SH-SY5Y (cell line): Measurements from ENCODE around the gene L3HYPDH.

Experiments
- GATA2 ChIP-seq: IDR thresholded peaks from 2 replicates; pipeline ENCODE4 v1.6.1; 2011; ENCODE audit warnings: mild to moderate bottlenecking, low read depth, low read length
- GATA3 ChIP-seq: IDR thresholded peaks from 2 replicates; pipeline ENCODE4 v1.6.1; 2011; ENCODE audit warnings: low read depth, mild to moderate bottlenecking, low read length, moderate library complexity

- TF ChIP-seq GATA2 (no peak), GATA3 (no peak)
Observed at GRCh38 chr14:59532419-59532818, 48.2 kb upstream of the L3HYPDH start.
